OCI-LY7 (cell line): ENCODE results near the gene TMEM106C. TPM values are rescaled to one million over a fixed set of nuclear protein-coding genes. Genes with fewer than 3 reads are reported as not detected.

ENCODE experiments used
- BruUV-seq: library from RNA; stranded (reverse); fragments of 400-500 nt; replicated peaks from 2 replicates; lab custom pipeline; 2021; lab: Mats Ljungman, UMichigan
- CTCF ChIA-PET: fragments of 300-600 bp; sonication (Branson Sonifier 250); formaldehyde crosslinking; loops from one replicate; lab custom pipeline; 2022; ENCODE audit warnings: antibody characterized with exemption; ENCODE audit not compliant: unreplicated experiment; lab: Charles Lee
- POLR2A ChIA-PET: fragments of 300-600 bp; sonication (Branson Sonifier 250); formaldehyde crosslinking; loops from one replicate; lab custom pipeline; 2022; ENCODE audit warnings: antibody characterized with exemption; lab: Charles Lee
- DNase-seq: peaks from one replicate; pipeline ENCODE4 v3.0.0-alpha.2; 2015; ENCODE audit warnings: low spot score
- H2AFZ ChIP-seq: fragments of 200-600 bp; sonication (generic), shearing (Covaris generic); 2 replicates; pipeline ENCODE4 v1.6.1; 2014; ENCODE audit warnings: mild to moderate bottlenecking, antibody characterized with exemption, low read length, moderate library complexity
- H3K27ac ChIP-seq: fragments of 200-600 bp; sonication (generic); 2 replicates; pipeline ENCODE4 v1.5.1; 2014; ENCODE audit warnings: mixed run types, low read depth, mild to moderate bottlenecking, moderate library complexity, low read length, inconsistent platforms; ENCODE audit not compliant: poor library complexity, severe bottlenecking
- H3K36me3 ChIP-seq: fragments of 200-600 bp; sonication (generic); 2 replicates; pipeline ENCODE4 v1.6.1; 2014; ENCODE audit warnings: mild to moderate bottlenecking, antibody characterized with exemption, low read length, moderate library complexity, mixed read lengths; ENCODE audit not compliant: insufficient read depth
- H3K4me1 ChIP-seq: fragments of 200-600 bp; sonication (generic); 2 replicates; pipeline ENCODE4 v1.5.1; 2014; ENCODE audit warnings: mild to moderate bottlenecking, low read length; ENCODE audit not compliant: insufficient read depth, poor library complexity, severe bottlenecking
- H3K4me2 ChIP-seq: fragments of 200-600 bp; sonication (generic); 2 replicates; pipeline ENCODE4 v1.6.1; 2014; ENCODE audit warnings: mild to moderate bottlenecking, low read length
- H3K4me3 ChIP-seq: fragments of 200-600 bp; sonication (generic); 2 replicates; pipeline ENCODE4 v1.5.1; 2014; ENCODE audit warnings: mild to moderate bottlenecking, low read depth, low read length; ENCODE audit not compliant: poor library complexity, severe bottlenecking
- H3K79me2 ChIP-seq: fragments of 200-600 bp; sonication (generic); 2 replicates; pipeline ENCODE4 v1.6.1; 2016; ENCODE audit warnings: low read depth, mild to moderate bottlenecking, low read length, moderate library complexity, mixed read lengths; ENCODE audit not compliant: insufficient read depth
- H3K9me2 ChIP-seq: fragments of 200-600 bp; sonication (generic); 2 replicates; pipeline ENCODE4 v1.6.1; 2016; ENCODE audit warnings: mild to moderate bottlenecking, low read length, mixed read lengths; ENCODE audit not compliant: insufficient read depth
- H3K9me3 ChIP-seq: fragments of 200-600 bp; sonication (generic); 2 replicates; pipeline ENCODE4 v1.6.1; 2014; ENCODE audit warnings: mild to moderate bottlenecking, mixed run types, low read length, mixed read lengths
- H4K20me1 ChIP-seq: fragments of 200-600 bp; sonication (generic); 2 replicates; pipeline ENCODE4 v1.6.1; 2014; ENCODE audit warnings: mild to moderate bottlenecking, antibody characterized with exemption, low read length, moderate library complexity, mixed read lengths; ENCODE audit not compliant: insufficient read depth
- CTCF ChIP-seq: fragments of 200-600 bp; sonication (generic); conservative IDR thresholded peaks from 2 replicates; pipeline ENCODE4 v1.5.1; 2014; ENCODE audit warnings: mild to moderate bottlenecking, antibody characterized with exemption, low read length, moderate library complexity, mixed read lengths
- EZH2phosphoT487 ChIP-seq: fragments of 200-600 bp; sonication (generic); IDR thresholded peaks from 2 replicates; pipeline ENCODE4 v1.6.1; 2018; ENCODE audit warnings: low read depth, borderline replicate concordance, mild to moderate bottlenecking, mixed run types, antibody characterized with exemption, low read length, moderate library complexity, mixed read lengths
- intact Hi-C: fragments of 100-400 bp; cut with micrococcal nuclease; formaldehyde crosslinking; loops from one replicate; pipeline ENCODE4 v1.10.0; 2022; ENCODE audit not compliant: unreplicated experiment
- total RNA-seq, 2 experiments: library from RNA; depleted of rRNA in 1 of 2; stranded (reverse); fragments of >200 nt in 1 of 2; shearing (Covaris generic) in 1 of 2; gene quantifications; 2 replicates each; pipeline ENCODE4 v1.2.3, GENCODE V29; 2014 to 2022

Gene TMEM106C
- total RNA-seq, 2 experiments from 2014 or later, result 123 to 182 TPM

- no peaks in the 10 kb centered on the region for H3K4me1 ChIP-seq
- no TSS peak for BruUV-seq
- no peaks in the 10 kb centered on the region for H3K9me2 ChIP-seq
- no peaks in the 10 kb centered on the region for H3K79me2 ChIP-seq
- H3K4me2 ChIP-seq, result no peak overlapping the region
- no peak overlapping the region for H3K27ac ChIP-seq
- POLR2A ChIA-PET, result no interaction called here
- no peaks in the 10 kb centered on the region for H3K36me3 ChIP-seq
- no peak for TF ChIP-seq CTCF
- TF ChIP-seq EZH2phosphoT487, result no peak
- no peak for DNase-seq
- no peaks in the 10 kb centered on the region for H4K20me1 ChIP-seq
- CTCF ChIA-PET, result no interaction called here
- no peak overlapping the region for H3K4me3 ChIP-seq
- H3K9me3 ChIP-seq, result no peaks in the 10 kb centered on the region
- H2AFZ ChIP-seq, result no peak overlapping the region
- intact Hi-C loops, result no loop called here
Measured at GRCh38 chr12:47940773-47941474, 22.5 kb upstream of the TMEM106C start.

- Histone ChIP-seq H3K4me1 (no peaks in the 10 kb centered on the region), H3K9me3 (no peaks in the 10 kb centered on the region), H3K9me2 (no peaks in the 10 kb centered on the region), H3K4me3 (no peak overlapping the region), H3K4me2 (no peak overlapping the region), H2AFZ (no peak overlapping the region), H3K27ac (no peak overlapping the region), H3K36me3 (no peaks in the 10 kb centered on the region), H3K79me2 (no peaks in the 10 kb centered on the region), H4K20me1 (no peaks in the 10 kb centered on the region)
- intact Hi-C loops, result no loop called here
- DNase-seq, result no peak
- POLR2A ChIA-PET, result no interaction called here
- BruUV-seq, result no TSS peak
- CTCF ChIA-PET, result no interaction called here
- TF ChIP-seq EZH2phosphoT487, result no peak
- no peak for TF ChIP-seq CTCF
Measured at GRCh38 chr12:47941475-47941780, 22.0 kb upstream of the TMEM106C start.

- Histone ChIP-seq H4K20me1 (no peaks in the 10 kb centered on the region), H3K4me2 (no peak overlapping the region), H3K27ac (no peak overlapping the region), H3K4me3 (no peak overlapping the region), H3K9me3 (no peaks in the 10 kb centered on the region), H3K4me1 (no peaks in the 10 kb centered on the region), H3K36me3 (no peaks in the 10 kb centered on the region), H2AFZ (no peak overlapping the region), H3K79me2 (no peaks in the 10 kb centered on the region), H3K9me2 (no peaks in the 10 kb centered on the region)
- ChIA-PET POLR2A (no interaction called here), CTCF (no interaction called here)
- no TSS peak for BruUV-seq
- DNase-seq, result no peak
- intact Hi-C loops, result no loop called here
- 0 out of 2 replicates have a peak, but pooled peaks have one; percentile 14 for TF ChIP-seq CTCF
- no peak for TF ChIP-seq EZH2phosphoT487
Measured at GRCh38 chr12:47941871-47942613, 21.4 kb upstream of the TMEM106C start.
